GM21360 (cell line): ENCODE data around the gene PTPRK.

ENCODE experiments used
- ATAC-seq: cut with Tn5 transposase; IDR thresholded peaks from one replicate; pipeline ENCODE4 v1.9.1; 2021; ENCODE audit warnings: mild to moderate bottlenecking, moderate library complexity; ENCODE audit not compliant: unreplicated experiment

Gene PTPRK

DNA sequence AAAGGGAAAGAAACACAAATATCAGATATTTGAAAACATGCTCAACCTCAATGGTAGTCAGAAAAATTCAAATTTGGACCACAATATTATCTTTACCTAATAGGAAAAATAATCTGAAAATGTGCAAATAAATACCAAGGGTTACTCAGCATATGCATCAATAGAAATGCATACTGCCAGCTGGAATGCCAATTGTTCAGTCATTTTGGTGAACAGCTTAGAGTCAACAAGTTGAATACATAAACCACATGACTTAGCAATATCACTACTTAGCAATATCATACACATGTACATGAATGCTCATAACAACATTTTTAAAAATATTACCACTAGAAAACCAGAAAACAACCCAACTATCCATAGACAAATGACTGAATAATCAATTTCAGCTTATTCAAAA lies 212.7 kb downstream of the PTPRK start:
- ATAC-seq: no peak

DNA sequence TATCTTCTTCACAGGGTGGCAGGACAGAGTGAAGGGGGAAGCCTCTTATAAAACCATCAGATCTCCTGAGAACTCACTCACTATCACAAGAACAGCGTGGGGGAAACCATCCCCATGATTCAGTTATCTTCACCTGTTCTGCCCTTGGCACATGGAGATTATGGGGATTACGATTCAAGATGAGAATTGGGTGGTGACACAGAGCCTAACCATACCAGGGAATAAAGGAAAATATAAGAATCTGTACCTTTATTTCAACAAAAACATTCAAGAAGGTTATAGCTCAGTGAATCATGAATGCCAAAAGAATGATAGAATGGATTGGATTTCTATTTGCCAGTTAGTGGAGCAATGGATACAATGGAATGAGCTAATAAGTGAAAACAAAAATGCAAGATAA lies 214.4 kb downstream of the PTPRK start:
- ATAC-seq: no peak

- no peak for ATAC-seq
Observed at GRCh38 chr6:128305228-128305627, 215.2 kb downstream of the PTPRK start.

DNA sequence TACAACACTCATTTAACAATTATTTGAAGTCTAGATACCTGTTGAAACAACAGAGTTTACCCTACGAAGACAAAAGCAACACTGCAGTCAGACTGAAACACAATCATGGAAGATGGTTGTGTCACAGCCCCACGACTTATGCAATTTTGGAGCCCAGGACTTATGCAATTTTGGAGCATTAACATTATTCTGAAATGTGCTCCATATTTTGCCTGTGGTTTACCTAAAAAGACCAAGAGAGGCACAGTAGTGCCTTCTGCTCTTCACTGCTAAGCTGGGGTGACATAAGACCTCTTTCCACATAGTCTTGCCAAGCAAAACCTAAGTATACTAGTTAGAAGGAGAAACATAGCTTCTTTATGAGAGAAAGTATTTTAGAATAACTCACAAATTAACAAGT lies 216.5 kb downstream of the PTPRK start:
- no peak for ATAC-seq

DNA sequence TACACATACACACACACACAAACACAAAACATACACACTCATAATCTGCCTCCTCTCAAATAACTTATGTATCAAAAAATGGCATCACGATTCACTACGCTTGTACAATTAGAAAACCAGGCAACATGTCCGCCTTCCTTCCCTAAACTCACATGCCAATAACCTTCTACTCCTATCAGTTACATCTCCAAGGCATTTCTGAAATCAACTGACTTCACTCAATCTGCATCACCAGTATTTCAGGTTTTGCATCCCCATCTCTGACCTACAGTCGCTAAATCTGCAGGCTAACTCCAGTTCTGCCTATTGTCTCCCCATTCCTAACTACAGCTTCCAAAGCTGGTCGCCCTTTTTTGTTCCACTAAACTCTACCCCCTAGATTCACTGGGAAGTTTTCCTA lies 217.5 kb downstream of the PTPRK start:
- no peak for ATAC-seq

- no peak for ATAC-seq
Observed at GRCh38 chr6:128295670-128296069, 224.7 kb downstream of the PTPRK start.

DNA sequence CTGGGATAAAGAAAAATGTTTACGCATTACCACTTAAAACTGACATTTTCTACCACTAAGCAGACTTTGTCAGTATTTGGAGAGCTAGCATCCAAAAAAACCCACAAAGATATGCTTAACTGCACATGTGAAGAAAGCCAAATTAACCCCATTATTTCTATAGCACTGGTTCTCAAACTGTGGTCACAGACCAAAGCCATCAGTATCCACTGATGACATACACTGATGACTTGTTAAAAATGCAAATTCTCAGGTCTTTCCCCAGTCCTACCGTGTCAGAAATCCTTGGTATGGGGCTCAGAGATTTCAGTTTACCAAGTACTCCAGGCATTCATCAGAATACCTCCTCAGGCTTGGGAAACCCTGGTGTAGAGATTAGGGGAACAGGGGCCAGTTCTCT lies 230.2 kb downstream of the PTPRK start:
- ATAC-seq: no peak

- ATAC-seq: no peak
Observed at GRCh38 chr6:128284128-128284527, 236.3 kb downstream of the PTPRK start.

DNA sequence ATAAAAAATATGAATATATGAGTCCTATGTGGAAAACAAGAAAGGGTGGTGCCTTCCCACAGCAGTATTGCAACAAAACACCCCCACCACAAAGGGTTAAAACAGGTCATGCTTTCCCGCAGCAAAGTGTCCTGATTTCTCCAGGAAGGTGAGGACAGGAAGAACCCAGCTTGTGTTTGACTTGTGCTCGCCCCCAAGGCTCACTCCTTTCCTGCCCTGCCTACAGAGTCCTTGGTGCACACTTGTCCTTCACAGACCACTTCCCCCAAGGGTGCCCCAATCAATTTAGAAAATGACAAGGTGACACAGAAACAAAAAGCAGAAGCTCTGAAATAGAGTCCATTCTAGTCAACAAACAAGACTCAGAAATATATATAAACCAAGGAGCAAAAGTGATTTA lies 237.4 kb downstream of the PTPRK start:
- ATAC-seq: no peak

DNA sequence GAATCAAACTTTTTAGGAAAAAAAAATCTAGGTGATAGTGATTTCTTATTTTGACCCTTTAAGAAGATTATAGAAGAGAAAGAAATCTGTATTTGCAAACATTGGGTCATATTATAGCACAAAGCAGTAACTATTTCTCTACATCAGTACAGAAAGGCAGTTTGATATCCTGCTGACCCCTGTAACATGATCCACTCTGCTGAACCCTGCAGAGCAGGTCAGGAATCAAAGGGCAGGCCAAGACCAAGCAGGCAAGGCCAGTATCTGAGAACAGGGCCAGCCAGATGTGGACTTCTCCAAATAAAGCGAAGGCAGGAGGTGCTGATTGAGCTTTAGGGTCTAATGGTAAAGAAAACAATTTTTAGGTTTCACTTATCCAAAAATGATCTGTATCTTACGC lies 239.4 kb downstream of the PTPRK start:
- no peak for ATAC-seq

DNA sequence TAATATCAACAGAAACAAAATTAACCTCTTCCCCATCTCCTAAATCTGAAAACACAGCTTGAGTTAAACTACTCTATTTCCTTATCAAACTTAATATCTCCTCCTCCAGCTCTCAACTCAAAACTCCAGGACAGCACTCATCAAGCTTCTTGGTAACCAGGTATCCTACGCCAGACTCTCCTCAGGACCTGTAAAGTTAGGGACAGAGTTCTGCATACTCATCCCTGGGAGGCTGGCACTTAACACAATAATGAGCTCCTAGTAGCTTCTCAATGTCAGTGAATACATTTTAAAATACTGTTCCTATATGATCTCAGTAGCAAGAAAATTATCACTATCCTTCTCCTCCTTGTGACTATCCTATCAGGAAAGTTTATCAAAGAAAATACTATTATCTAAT lies 240.3 kb downstream of the PTPRK start:
- no peak for ATAC-seq

GRCh38 chr6:128278836-128279235 lies 241.6 kb downstream of the PTPRK start:
- no peak for ATAC-seq

DNA sequence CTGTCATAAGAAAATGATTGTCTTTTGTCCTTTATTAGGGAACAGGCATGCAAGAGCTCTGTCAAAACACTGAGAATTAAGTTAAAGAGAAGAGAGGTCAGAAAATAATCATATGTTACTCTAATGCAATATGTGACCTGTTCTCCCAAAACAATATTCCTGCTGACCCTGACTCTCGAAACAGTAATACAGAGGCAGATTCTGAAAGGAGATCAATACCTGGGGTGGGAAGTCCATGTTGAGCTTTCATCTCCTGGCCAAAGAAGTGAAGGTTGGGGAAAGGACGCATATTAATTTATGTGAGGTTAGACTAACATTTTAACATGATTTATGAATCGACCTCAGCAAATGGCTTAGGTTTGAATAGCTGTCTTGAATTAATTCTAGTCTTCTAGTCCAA lies 243.0 kb downstream of the PTPRK start:
- no peak for ATAC-seq

GRCh38 chr6:128276311-128276710 lies 244.1 kb downstream of the PTPRK start:
- no peak for ATAC-seq

DNA sequence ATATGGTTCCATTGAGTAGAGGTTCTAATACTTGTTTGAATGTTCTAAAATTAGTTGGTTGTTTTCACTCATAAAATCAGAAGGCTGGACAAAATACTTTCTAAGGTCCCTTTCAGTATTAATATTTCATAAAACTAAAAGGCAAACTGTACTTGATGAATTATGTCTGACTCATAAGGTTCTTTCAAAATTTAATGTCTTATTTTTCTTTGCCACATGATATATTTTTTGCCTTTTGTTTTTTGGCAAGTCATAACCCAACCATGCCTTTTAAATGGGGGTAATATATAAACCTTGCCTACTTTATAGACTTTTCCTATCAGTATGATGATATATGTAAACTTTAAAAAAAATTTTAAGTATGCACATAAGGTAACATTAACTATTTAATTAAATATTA lies 244.7 kb downstream of the PTPRK start:
- no peak for ATAC-seq

- no peak for ATAC-seq
Observed at GRCh38 chr6:128275030-128275429, 245.4 kb downstream of the PTPRK start.

DNA sequence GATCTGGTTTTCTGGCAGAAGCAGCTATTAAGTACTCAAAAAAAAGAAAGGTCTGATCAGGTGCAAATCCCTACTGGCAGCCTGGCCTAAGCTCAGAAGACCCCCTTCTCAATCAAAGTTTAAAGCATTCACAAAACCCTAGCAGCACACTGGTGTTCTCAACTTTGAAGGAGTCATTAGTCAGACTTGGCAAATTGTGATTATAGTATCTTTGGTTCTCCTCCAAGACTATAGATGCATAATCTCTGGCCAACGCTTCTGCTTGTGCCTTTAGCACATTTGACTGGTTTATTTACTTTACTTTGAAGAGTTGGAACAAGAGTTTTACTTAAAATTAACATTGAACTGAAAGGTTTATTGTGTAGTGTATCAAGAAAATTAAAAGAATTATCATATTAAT lies 248.9 kb downstream of the PTPRK start:
- ATAC-seq: no peak

DNA sequence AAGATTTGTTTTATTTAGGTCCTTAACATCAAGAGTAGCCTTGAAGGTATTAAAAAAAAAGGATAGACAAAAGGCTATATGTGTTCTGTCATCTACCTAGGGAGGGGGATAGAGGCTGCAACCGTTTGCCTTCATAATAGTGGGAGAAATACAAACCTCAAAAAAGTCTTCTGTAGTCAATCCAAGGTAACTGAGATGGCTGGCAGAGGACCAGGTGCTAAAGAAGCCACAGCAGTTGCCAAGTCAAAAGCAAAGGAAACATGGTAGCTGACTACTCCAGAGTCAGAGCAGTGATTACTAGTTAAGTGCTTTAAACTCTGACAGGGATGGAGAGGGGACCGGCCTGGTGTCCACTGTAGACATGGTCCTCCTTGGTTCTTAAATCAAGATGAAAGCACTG lies 249.4 kb downstream of the PTPRK start:
- ATAC-seq: no peak

DNA sequence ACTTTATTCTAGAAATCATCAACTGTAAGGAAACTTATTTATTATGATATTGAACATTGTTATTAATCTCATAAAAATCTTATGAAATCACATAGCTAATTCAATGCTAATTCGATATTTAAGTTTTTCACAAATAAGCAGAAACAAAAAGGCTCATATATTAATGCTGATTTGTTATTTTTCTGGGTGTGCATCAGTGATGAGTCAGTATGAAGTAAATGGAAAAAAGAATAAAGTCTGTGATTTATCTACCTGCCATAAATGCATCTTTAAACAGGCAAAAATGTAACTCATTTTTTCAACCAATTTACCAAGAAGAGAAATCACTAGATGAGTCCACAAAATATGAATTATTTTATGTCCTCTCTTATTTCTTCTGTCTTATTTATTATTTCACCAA lies 253.5 kb downstream of the PTPRK start:
- ATAC-seq: no peak

- ATAC-seq: no peak
Observed at GRCh38 chr6:128265706-128266105, 254.7 kb downstream of the PTPRK start.

GRCh38 chr6:128259730-128260685 lies 260.4 kb downstream of the PTPRK start:
- ATAC-seq: peak; percentile 52

- peak; percentile 88 for ATAC-seq
Observed at GRCh38 chr6:128259029-128259724, 261.2 kb downstream of the PTPRK start.
